GM23338 (cell line): ENCODE data around the gene AGAP3. TPM values are rescaled to one million over a fixed set of nuclear protein-coding genes. Genes with fewer than 3 reads are reported as not detected.

Experiments
- ATAC-seq: fragments of 200-7000 bp; cut with Tn5 transposase; 3 replicates; pipeline ENCODE4 v1.9.1; 2020
- DNase-seq: peaks from one replicate; pipeline ENCODE4 v3.0.0-alpha.2; 2015; ENCODE audit warnings: low spot score
- H2AFZ ChIP-seq: fragments of 200-600 bp; sonication (generic); 2 replicates; pipeline ENCODE4 v1.8.0; 2016; ENCODE audit warnings: antibody characterized with exemption, mild to moderate bottlenecking, moderate library complexity
- H3F3A ChIP-seq: fragments of 200-600 bp; sonication (generic); replicated peaks from 2 replicates; pipeline ENCODE4 v1.8.0; 2017; ENCODE audit warnings: antibody characterized with exemption, mixed run types, low read depth
- H3K27ac ChIP-seq: fragments of 200-600 bp; sonication (generic); 2 replicates; pipeline ENCODE4 v1.6.1; 2016; ENCODE audit warnings: low read depth
- H3K27me3 ChIP-seq: fragments of 200-600 bp; sonication (generic); 2 replicates; pipeline ENCODE4 v1.8.0; 2016; ENCODE audit warnings: mild to moderate bottlenecking, mixed run types, moderate library complexity; ENCODE audit not compliant: insufficient read depth
- H3K36me3 ChIP-seq: fragments of 200-600 bp; sonication (generic); 2 replicates; pipeline ENCODE4 v1.8.0; 2016; ENCODE audit warnings: mild to moderate bottlenecking; ENCODE audit not compliant: insufficient read depth
- H3K4me1 ChIP-seq: fragments of 200-600 bp; sonication (generic); 2 replicates; pipeline ENCODE4 v1.8.0; 2016; ENCODE audit warnings: mild to moderate bottlenecking, moderate library complexity; ENCODE audit not compliant: insufficient read depth
- H3K4me2 ChIP-seq: fragments of 200-600 bp; sonication (generic); 2 replicates; pipeline ENCODE4 v1.7.1; 2017; ENCODE audit warnings: mixed run types
- H3K4me3 ChIP-seq: fragments of 200-600 bp; sonication (generic); 2 replicates; pipeline ENCODE4 v1.6.1; 2016; ENCODE audit warnings: mixed run types
- H3K79me2 ChIP-seq: fragments of 200-600 bp; sonication (generic); replicated peaks from 2 replicates; pipeline ENCODE4 v1.8.0; 2017; ENCODE audit warnings: mild to moderate bottlenecking; ENCODE audit not compliant: insufficient read depth
- H3K9me2 ChIP-seq: fragments of 200-600 bp; sonication (generic); 2 replicates; pipeline ENCODE4 v1.8.0; 2017; ENCODE audit not compliant: insufficient read depth
- H4K20me1 ChIP-seq: fragments of 200-600 bp; sonication (generic); replicated peaks from 2 replicates; pipeline ENCODE4 v1.8.0; 2017; ENCODE audit warnings: mild to moderate bottlenecking; ENCODE audit not compliant: insufficient read depth
- H3K27ac Mint-ChIP-seq: 2 replicates; pipeline ENCODE4 v1.8.0; 2020; ENCODE audit warnings: inconsistent platforms, mild to moderate bottlenecking, moderate library complexity, mixed read lengths
- H3K27me3 Mint-ChIP-seq: 3 replicates; pipeline ENCODE4 v1.8.0; 2022; ENCODE audit warnings: low read depth, mild to moderate bottlenecking, moderate library complexity, mixed read lengths, inconsistent platforms; ENCODE audit not compliant: insufficient read depth, poor library complexity
- H3K36me3 Mint-ChIP-seq: 3 replicates; pipeline ENCODE4 v1.8.0; 2021; ENCODE audit warnings: low read depth, mild to moderate bottlenecking, inconsistent platforms, moderate library complexity, mixed read lengths
- H3K4me1 Mint-ChIP-seq: 3 replicates; pipeline ENCODE4 v1.8.0; 2020; ENCODE audit warnings: mild to moderate bottlenecking, inconsistent platforms, mixed read lengths
- H3K4me3 Mint-ChIP-seq: 3 replicates; pipeline ENCODE4 v1.8.0; 2021; ENCODE audit warnings: moderate library complexity, mild to moderate bottlenecking, inconsistent platforms, mixed read lengths
- H3K9me3 Mint-ChIP-seq: 3 replicates; pipeline ENCODE4 v1.8.0; 2020; ENCODE audit warnings: moderate library complexity, mild to moderate bottlenecking, inconsistent platforms, mixed read lengths
- CREB1 ChIP-seq: fragments of 250-450 bp; sonication (Bioruptor Pico); IDR thresholded peaks from 2 replicates; pipeline ENCODE4 v1.5.0; 2020; ENCODE audit warnings: low read depth, mild to moderate bottlenecking, moderate library complexity
- CTCF ChIP-seq, 2 experiments: fragments of 200-600 bp in 1 of 2; sonication (generic) in 1 of 2; conservative IDR thresholded peaks; 2 replicates each; pipeline versions ENCODE4 v1.5.1 to v1.6.1; 2016 to 2017; ENCODE audit warnings: antibody characterized with exemption in 2 of 2, low read depth in 2 of 2, mild to moderate bottlenecking in 2 of 2, moderate library complexity in 1 of 2
- ETS1 ChIP-seq: IDR thresholded peaks from 2 replicates; pipeline ENCODE4 v1.6.1; 2016; ENCODE audit warnings: antibody characterized with exemption
- EZH2 ChIP-seq: fragments of 200-600 bp; sonication (generic); IDR thresholded peaks from one replicate; pipeline ENCODE4 v1.8.0; 2017; ENCODE audit warnings: antibody characterized with exemption, mild to moderate bottlenecking, low read depth; ENCODE audit not compliant: unreplicated experiment
- EZH2phosphoT487 ChIP-seq: fragments of 200-600 bp; sonication (generic); IDR thresholded peaks from one replicate; pipeline ENCODE4 v1.8.1; 2018; ENCODE audit warnings: antibody characterized with exemption; ENCODE audit not compliant: unreplicated experiment
- JUNB ChIP-seq: IDR thresholded peaks from one replicate; pipeline ENCODE4 v1.6.1; 2016; ENCODE audit warnings: antibody characterized with exemption; ENCODE audit not compliant: unreplicated experiment
- NANOG ChIP-seq: IDR thresholded peaks from 2 replicates; pipeline ENCODE4 v1.6.1; 2016; ENCODE audit warnings: antibody characterized with exemption, borderline replicate concordance
- REST ChIP-seq: IDR thresholded peaks from one replicate; pipeline ENCODE4 v1.6.1; 2018; ENCODE audit warnings: antibody characterized with exemption; ENCODE audit not compliant: unreplicated experiment
- STAT1 ChIP-seq: IDR thresholded peaks from one replicate; pipeline ENCODE4 v1.6.1; 2016; ENCODE audit warnings: antibody characterized with exemption; ENCODE audit not compliant: unreplicated experiment
- ZNF114 ChIP-seq: fragments of 250-450 bp; sonication (Bioruptor Pico); IDR thresholded peaks from 2 replicates; pipeline ENCODE4 v1.5.0; 2020; ENCODE audit warnings: mild to moderate bottlenecking, moderate library complexity
- ZNF331 ChIP-seq: fragments of 250-450 bp; sonication (Bioruptor Pico); IDR thresholded peaks from 2 replicates; pipeline ENCODE4 v1.5.0; 2020; ENCODE audit warnings: low read depth, mild to moderate bottlenecking, moderate library complexity
- ZNF462 ChIP-seq: fragments of 250-450 bp; sonication (Bioruptor Pico); IDR thresholded peaks from 2 replicates; pipeline ENCODE4 v1.5.0; 2020; ENCODE audit warnings: mild to moderate bottlenecking, moderate library complexity
- polyA plus RNA-seq: library from polyadenylated mRNA; unstranded; fragments of >200 nt; fragmentation: Nextera tagmentation; extraction: Ambion mirVana; gene quantifications from 2 replicates; pipeline ENCODE4 v1.2.1, GENCODE V29; 2016
- total RNA-seq: library from RNA; depleted of rRNA; stranded (reverse); fragments of >200 nt; shearing (Covaris generic); gene quantifications from 2 replicates; pipeline ENCODE4 v1.2.3, GENCODE V29; 2014

The AGAP3 gene
- total and polyA plus RNA-seq, 2 experiments from 2014 or later: 24.0 to 39.2 TPM

- TF ChIP-seq REST: no peak
Measured at GRCh38 chr7:151047976-151048815, 38.1 kb upstream of the AGAP3 start, which contains the start of gene ASIC3 (continued).

GRCh38 chr7:151048911-151049463 lies 37.3 kb upstream of the AGAP3 start:
- no peaks in the 10 kb centered on the region for H3K4me1 ChIP-seq
- no peak overlapping the region for H3K27ac ChIP-seq
- Mint-ChIP-seq H3K36me3 (no peaks in the 10 kb centered on the region), H3K27me3 (peaks cover 26% of the 10 kb centered on the region), H3K4me3 (no peak overlapping the region), H3K9me3 (no peaks in the 10 kb centered on the region), H3K4me1 (peaks cover 9% of the 10 kb centered on the region), H3K27ac (no peak overlapping the region)
- H3K4me2 ChIP-seq: no peak overlapping the region
- no peak overlapping the region for H2AFZ ChIP-seq
- H3K27me3 ChIP-seq: peaks cover 22% of the 10 kb centered on the region
- H3K79me2 ChIP-seq: no peaks in the 10 kb centered on the region
- no peaks in the 10 kb centered on the region for H3K9me2 ChIP-seq
- H3F3A ChIP-seq: no peaks in the 10 kb centered on the region
- no peaks in the 10 kb centered on the region for H4K20me1 ChIP-seq
- no peaks in the 10 kb centered on the region for H3K36me3 ChIP-seq
- ATAC-seq (no peak), DNase-seq (no peak)
- H3K4me3 ChIP-seq: no peak overlapping the region
- no peak for TF ChIP-seq JUNB
- TF ChIP-seq ZNF462 (CRISPR knock-in tag): no peak
- no peak for TF ChIP-seq STAT1
- no peak for TF ChIP-seq NANOG
- TF ChIP-seq ETS1: no peak
- no peak for TF ChIP-seq EZH2
- no peak for TF ChIP-seq ZNF114 (CRISPR knock-in tag)
- TF ChIP-seq CREB1 (CRISPR knock-in tag): no peak
- TF ChIP-seq CTCF (conservative IDR thresholded peaks at IDR 0.05; ENCODE audit: low read depth in 2 of 2): no peak
- TF ChIP-seq ZNF331: no peak
- no peak for TF ChIP-seq EZH2phosphoT487
